ENCODE measurements around the gene CYP4F3.
"Not testable (repeated sequence)": the region's sequence is repeated elsewhere in the genome, so short reads cannot be mapped to it uniquely, and the experiment has no call there.

Gene CYP4F3

GRCh38 chr19:15640294-15640903 lies at the start of gene CYP4F3:
Gene CYP4F3 (plus strand): TSS chr19:15640897. CDS start chr19:15641416, 519 bp downstream.
- ChIA-PET POLR2A (no interaction called here), CTCF (no interaction called here)
- DNase-seq (ENCODE audit: extremely low spot score): no peak
- TF ChIP-seq CTCF (IDR thresholded peaks at IDR 0.05; ENCODE audit: control extremely low read depth, extremely low read depth, low read depth, missing control alignments): no peak

GRCh38 chr19:15591796-15592195 lies 48.9 kb upstream of the CYP4F3 start:
- TF ChIP-seq CTCF (IDR thresholded peaks at IDR 0.05; ENCODE audit: control extremely low read depth, extremely low read depth, low read depth, missing control alignments): no peak
- ChIA-PET POLR2A (no interaction called here), CTCF (no interaction called here)
- no peak for DNase-seq (ENCODE audit: extremely low spot score)

GRCh38 chr19:15592506-15592905 lies 48.2 kb upstream of the CYP4F3 start:
- POLR2A ChIA-PET; CTCF ChIA-PET; DNase-seq (ENCODE audit: extremely low spot score): not testable (repeated sequence)

- CTCF ChIA-PET, POLR2A ChIA-PET: not testable (repeated sequence)
Measured at GRCh38 chr19:15593766-15594165, 46.9 kb upstream of the CYP4F3 start.

GRCh38 chr19:15595069-15595468 lies 45.6 kb upstream of the CYP4F3 start:
- DNase-seq (ENCODE audit: extremely low spot score): no peak
- POLR2A ChIA-PET: no interaction called here
- CTCF ChIA-PET: interaction anchor here (1.4 kb wide), 1 partner anchor 13 kb away, joined by 4 read pairs; no protein-coding TSS in a partner anchor
- no peak for TF ChIP-seq CTCF (IDR thresholded peaks at IDR 0.05; ENCODE audit: control extremely low read depth, extremely low read depth, low read depth, missing control alignments)

More at GRCh38 chr19:15593766-15594165, 46.9 kb upstream of the CYP4F3 start:
- not testable (repeated sequence) for DNase-seq (ENCODE audit: extremely low spot score)

GRCh38 chr19:15607978-15608925 lies 32.4 kb upstream of the CYP4F3 start:
- CTCF ChIA-PET: interaction anchor here (1.1 to 1.6 kb wide), 2 partner anchors 12 to 21 kb away, joined by 4 read pairs; no protein-coding TSS in a partner anchor
- POLR2A ChIA-PET; DNase-seq (ENCODE audit: extremely low spot score): not testable (repeated sequence)

- TF ChIP-seq CTCF (IDR thresholded peaks at IDR 0.05; ENCODE audit: control extremely low read depth, extremely low read depth, low read depth, missing control alignments): no peak
- DNase-seq (ENCODE audit: extremely low spot score): no peak
- POLR2A ChIA-PET: no interaction called here
- CTCF ChIA-PET: no interaction called here
Measured at GRCh38 chr19:15609261-15609660, 31.4 kb upstream of the CYP4F3 start.

GRCh38 chr19:15612342-15612741 lies 28.4 kb upstream of the CYP4F3 start:
- no peak for TF ChIP-seq CTCF (IDR thresholded peaks at IDR 0.05; ENCODE audit: control extremely low read depth, extremely low read depth, low read depth, missing control alignments)
- POLR2A ChIA-PET: no interaction called here
- CTCF ChIA-PET: no interaction called here
- DNase-seq (ENCODE audit: extremely low spot score): no peak
